Tibial nerve (tissue), 4 donors: Measurements from ENCODE around the gene PDE2A.
A peak's percentile ranks its signal among the peaks of the same experiment; 100 is the strongest.

Experiments used
- EP300 ChIP-seq, 2 donors: sonication (generic); formaldehyde crosslinking; IDR thresholded peaks; one replicate each; pipeline ENCODE4 v1.6.1; 2017; ENCODE audit warnings: antibody characterized with exemption in 2 of 2, mild to moderate bottlenecking in 1 of 2
- POLR2A ChIP-seq, 2 donors: fragments of 450-650 bp; IDR thresholded peaks; one replicate each; pipeline ENCODE4 v1.6.1; 2017; ENCODE audit warnings: antibody characterized with exemption in 2 of 2, mild to moderate bottlenecking in 2 of 2, moderate library complexity in 2 of 2
- TF ChIP-seq, protein P1 (sequence below), 5 experiments: fragments of 200-600 bp in 3 of 5; fragments of 450-650 bp in 2 of 5; sonication (generic) in 3 of 5; IDR thresholded peaks; one replicate each; pipeline ENCODE4 v1.5.1; 2016 to 2019; ENCODE audit warnings: antibody characterized with exemption in 5 of 5, mild to moderate bottlenecking in 3 of 5, moderate library complexity in 2 of 5

DNA sequence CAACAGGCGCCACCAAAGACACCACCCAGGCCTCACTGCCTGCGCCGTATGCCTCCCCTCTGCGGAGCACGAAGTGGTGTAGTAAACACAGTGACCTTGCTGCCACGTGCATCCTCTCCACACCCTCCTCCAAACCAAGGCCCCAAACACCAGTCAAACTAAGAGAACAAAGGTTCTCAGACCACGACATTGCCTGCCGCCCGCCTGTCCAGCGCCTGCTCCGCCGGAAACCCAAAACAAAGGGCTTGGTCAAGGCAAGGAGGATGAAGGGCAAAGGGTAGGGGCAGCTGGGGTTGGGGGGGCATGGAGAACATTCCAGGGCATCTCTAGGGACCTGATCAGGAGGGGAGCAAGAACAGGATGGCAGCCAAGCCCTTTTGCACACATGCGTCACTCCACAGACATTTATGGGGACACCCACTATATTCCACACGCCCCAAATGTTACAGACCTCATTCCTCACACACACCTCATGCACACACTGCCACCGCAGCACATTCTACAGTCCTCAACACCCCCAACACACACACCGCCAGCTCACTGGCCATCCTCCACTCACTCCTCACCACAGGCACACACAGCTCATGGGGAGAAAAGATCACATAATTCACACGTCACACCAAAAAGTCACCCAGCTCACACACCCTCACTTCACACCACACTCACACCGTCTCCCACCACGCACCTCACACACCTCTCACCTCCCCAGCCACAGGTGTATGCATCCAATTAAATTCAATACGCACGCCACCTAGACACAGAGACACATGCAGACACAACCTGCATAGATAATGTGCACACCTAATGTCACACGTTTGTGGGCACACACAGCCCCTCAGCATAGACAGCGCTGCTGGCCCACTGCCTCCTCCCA lies 34.5 kb downstream of the PDE2A start:
- TF ChIP-seq POLR2A (IDR thresholded peaks at IDR 0.05), result no peak
- TF ChIP-seq, protein P1, sequence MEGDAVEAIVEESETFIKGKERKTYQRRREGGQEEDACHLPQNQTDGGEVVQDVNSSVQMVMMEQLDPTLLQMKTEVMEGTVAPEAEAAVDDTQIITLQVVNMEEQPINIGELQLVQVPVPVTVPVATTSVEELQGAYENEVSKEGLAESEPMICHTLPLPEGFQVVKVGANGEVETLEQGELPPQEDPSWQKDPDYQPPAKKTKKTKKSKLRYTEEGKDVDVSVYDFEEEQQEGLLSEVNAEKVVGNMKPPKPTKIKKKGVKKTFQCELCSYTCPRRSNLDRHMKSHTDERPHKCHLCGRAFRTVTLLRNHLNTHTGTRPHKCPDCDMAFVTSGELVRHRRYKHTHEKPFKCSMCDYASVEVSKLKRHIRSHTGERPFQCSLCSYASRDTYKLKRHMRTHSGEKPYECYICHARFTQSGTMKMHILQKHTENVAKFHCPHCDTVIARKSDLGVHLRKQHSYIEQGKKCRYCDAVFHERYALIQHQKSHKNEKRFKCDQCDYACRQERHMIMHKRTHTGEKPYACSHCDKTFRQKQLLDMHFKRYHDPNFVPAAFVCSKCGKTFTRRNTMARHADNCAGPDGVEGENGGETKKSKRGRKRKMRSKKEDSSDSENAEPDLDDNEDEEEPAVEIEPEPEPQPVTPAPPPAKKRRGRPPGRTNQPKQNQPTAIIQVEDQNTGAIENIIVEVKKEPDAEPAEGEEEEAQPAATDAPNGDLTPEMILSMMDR (IDR thresholded peaks at IDR 0.05), result no peak
- peak in 1 of 2 donors; percentile 63 for TF ChIP-seq EP300 (IDR thresholded peaks at IDR 0.05)
